Measurements from ENCODE around the gene NDUFAF8.
A peak's percentile ranks its signal among the peaks of the same experiment; 100 is the strongest.

NDUFAF8 gene

GRCh38 chr17:81238815-81239713, at the start of gene NDUFAF8, which contains the start of gene TEPSIN:
TSS of gene NDUFAF8 (plus strand) at chr17:81239318. CDS start at chr17:81239364, 46 bp downstream.
TSS of gene TEPSIN (minus strand) at chr17:81239055. CDS start at chr17:81239033, 22 bp downstream.
- H3K27ac ChIP-seq, result peak within 1 kb of the TSS; percentile 97
- TF ChIP-seq CTCF (conservative IDR thresholded peaks at IDR 0.05) (no peak), ZFX (IDR thresholded peaks at IDR 0.05) (peak; percentile 91; the same call in 1 of the 2 replicates)

- no peak for TF ChIP-seq ZFX (IDR thresholded peaks at IDR 0.05)
- TF ChIP-seq CTCF (conservative IDR thresholded peaks at IDR 0.05), result no peak
- no peak overlapping the region for H3K27ac ChIP-seq
These were observed 49.2 kb upstream of the NDUFAF8 start for GRCh38 chr17:81189670-81190530.

GRCh38 chr17:81190591-81190990, 48.5 kb upstream of the NDUFAF8 start:
- no peak overlapping the region for H3K27ac ChIP-seq
- TF ChIP-seq CTCF (conservative IDR thresholded peaks at IDR 0.05) (no peak), ZFX (IDR thresholded peaks at IDR 0.05) (no peak)

- TF ChIP-seq ZFX (IDR thresholded peaks at IDR 0.05) (no peak), CTCF (conservative IDR thresholded peaks at IDR 0.05) (no peak)
- H3K27ac ChIP-seq, result no peak overlapping the region
These were observed 48.0 kb upstream of the NDUFAF8 start for GRCh38 chr17:81191116-81191515.

GRCh38 chr17:81191646-81192045, 47.5 kb upstream of the NDUFAF8 start:
- no peak overlapping the region for H3K27ac ChIP-seq
- TF ChIP-seq ZFX (IDR thresholded peaks at IDR 0.05), result no peak
- TF ChIP-seq CTCF (conservative IDR thresholded peaks at IDR 0.05), result no peak

- no peak for TF ChIP-seq ZFX (IDR thresholded peaks at IDR 0.05)
- no peak for TF ChIP-seq CTCF (conservative IDR thresholded peaks at IDR 0.05)
- no peak overlapping the region for H3K27ac ChIP-seq
These were observed 46.6 kb upstream of the NDUFAF8 start for GRCh38 chr17:81192386-81193050.
